ENCODE measurements around the gene GLP1R. TPM values are rescaled to one million over a fixed set of nuclear protein-coding genes. Genes with fewer than 3 reads are reported as not detected.
"Not testable (repeated sequence)": the region's sequence is repeated elsewhere in the genome, so short reads cannot be mapped to it uniquely, and the experiment has no call there.

Gene GLP1R
- total and polyA plus RNA-seq, 4 donors, result not detected

GRCh38 chr6:39136207-39136606 is 87.6 kb downstream of the GLP1R start:
- H3K36me3 ChIP-seq (ENCODE audit: control insufficient read depth in 1 of 2, insufficient read depth in 2 of 2, low read length in 1 of 2); H3K9me3 ChIP-seq (ENCODE audit: control insufficient read depth, low read length); DNase-seq; intact Hi-C loops (cut with DNase I); H3K27me3 ChIP-seq (ENCODE audit: control insufficient read depth in 1 of 2, insufficient read depth in 2 of 2, low read length in 1 of 2); H3K4me3 ChIP-seq (ENCODE audit: low read length in 2 of 2); ATAC-seq (ENCODE audit: low FRiP score); H3K27ac ChIP-seq (ENCODE audit: low read depth in 1 of 2, low read length in 2 of 2); H3K4me1 ChIP-seq (ENCODE audit: control insufficient read depth in 1 of 2, insufficient read depth in 2 of 2, low read length in 2 of 2): not testable (repeated sequence)
- 72 to 76% methylated on average over 7 of the region's 7 CpGs for WGBS, 2 donors

GRCh38 chr6:39137245-39137644 is 88.7 kb downstream of the GLP1R start:
- Histone ChIP-seq H3K4me3 (ENCODE audit: low read length in 2 of 2) (no peak overlapping the region), H3K4me1 (ENCODE audit: control insufficient read depth in 1 of 2, insufficient read depth in 2 of 2, low read length in 2 of 2) (no peaks in the 10 kb centered on the region), H3K27me3 (ENCODE audit: control insufficient read depth in 1 of 2, insufficient read depth in 2 of 2, low read length in 1 of 2) (peaks cover 0 to 5% of the 10 kb centered on the region in 2 donors), H3K27ac (ENCODE audit: low read depth in 1 of 2, low read length in 2 of 2) (no peak overlapping the region), H3K9me3 (ENCODE audit: control insufficient read depth, low read length) (peaks cover 3% of the 10 kb centered on the region), H3K36me3 (ENCODE audit: control insufficient read depth in 1 of 2, insufficient read depth in 2 of 2, low read length in 1 of 2) (no peaks in the 10 kb centered on the region)
- DNase-seq (no peak), ATAC-seq (ENCODE audit: low FRiP score) (no peak)
- intact Hi-C loops (cut with DNase I), result no loop called here
- WGBS, 2 donors, result 16 to 28% methylated on average over 2 of the region's 2 CpGs

Other genes with a start within 250 kb of the GLP1R start
- 10 to 100 TPM; 11.2 to 16.6 TPM for gene SAYSD1, start 66.4 kb downstream of the GLP1R start, total RNA-seq
- 1 to 10 TPM; 7.8 to 9.0 TPM for gene SAYSD1, start 66.4 kb downstream of the GLP1R start, polyA plus RNA-seq
- gene KCNK5, start 180.7 kb downstream of the GLP1R start, total RNA-seq, result 1 to 10 TPM; 1.2 to 5.2 TPM
- 1 to 10 TPM in 1 of 2 donors, not detected in 1; 3.9 TPM for gene KCNK5, start 180.7 kb downstream of the GLP1R start, polyA plus RNA-seq